GM21367 (cell line): ENCODE results near the gene SLC8A3.

Source experiments
- ATAC-seq: cut with Tn5 transposase; IDR thresholded peaks from one replicate; pipeline ENCODE4 v1.9.1; 2021; ENCODE audit not compliant: unreplicated experiment

SLC8A3 gene

GRCh38 chr14:70177081-70177800, 11.5 kb downstream of the SLC8A3 start:
- ATAC-seq, result no peak

GRCh38 chr14:70173569-70173968, 15.2 kb downstream of the SLC8A3 start:
- ATAC-seq, result no peak

- ATAC-seq, result no peak
Measured at GRCh38 chr14:70171726-70172125, 17.0 kb downstream of the SLC8A3 start.

GRCh38 chr14:70170976-70171375, 17.8 kb downstream of the SLC8A3 start:
- no peak for ATAC-seq

GRCh38 chr14:70168406-70168805, 20.3 kb downstream of the SLC8A3 start:
- no peak for ATAC-seq

DNA sequence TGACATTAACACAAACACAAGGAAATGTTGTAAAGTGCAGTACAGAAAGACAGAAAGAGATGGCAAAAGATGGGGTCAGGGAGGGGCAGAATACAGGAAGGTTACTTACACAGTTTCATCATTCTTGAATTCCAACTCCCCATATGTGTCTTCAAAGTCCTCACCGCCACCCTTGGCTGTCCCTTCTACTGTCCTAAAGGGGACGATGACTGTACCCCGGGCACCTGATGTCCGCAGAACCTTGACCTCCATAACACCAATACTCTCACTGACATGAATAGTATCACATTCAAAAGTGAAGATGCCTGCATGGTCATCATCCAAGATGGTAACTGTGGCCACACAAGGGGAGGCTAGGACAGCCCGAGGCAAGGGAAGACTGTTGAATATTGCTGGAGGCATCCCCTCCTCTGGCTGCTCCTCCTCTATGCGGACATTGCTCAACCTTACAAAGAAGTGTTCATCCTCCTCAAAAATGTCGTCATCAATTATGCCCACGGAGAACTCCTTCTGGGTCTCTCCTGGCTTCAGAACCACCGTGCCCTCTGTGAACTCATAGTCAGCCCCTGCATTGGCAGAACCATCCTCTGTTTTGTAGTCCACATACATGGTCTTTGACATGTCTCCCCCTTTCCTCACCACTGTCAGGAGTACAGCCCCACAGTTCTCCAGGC, 22.1 kb downstream of the SLC8A3 start:
- no peak for ATAC-seq

DNA sequence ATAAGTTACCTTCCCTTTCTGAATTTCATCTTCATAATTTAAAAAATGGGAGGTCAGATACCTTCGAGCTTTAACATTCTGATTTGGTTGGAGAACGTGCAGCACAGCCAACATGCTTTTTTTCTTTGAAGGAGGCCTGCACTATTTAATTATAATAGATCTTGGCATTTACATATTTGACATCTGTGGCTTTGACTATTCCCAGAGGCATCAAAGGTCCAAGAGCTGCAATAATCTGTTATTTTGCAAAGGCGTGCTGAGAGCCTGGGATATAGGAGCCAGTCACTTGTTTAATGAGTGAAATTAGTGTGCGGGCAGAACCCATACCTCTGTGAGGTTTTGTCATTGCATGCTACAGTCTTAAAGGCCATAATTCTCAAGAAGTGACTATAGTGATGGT, 26.4 kb downstream of the SLC8A3 start:
- ATAC-seq, result no peak

DNA sequence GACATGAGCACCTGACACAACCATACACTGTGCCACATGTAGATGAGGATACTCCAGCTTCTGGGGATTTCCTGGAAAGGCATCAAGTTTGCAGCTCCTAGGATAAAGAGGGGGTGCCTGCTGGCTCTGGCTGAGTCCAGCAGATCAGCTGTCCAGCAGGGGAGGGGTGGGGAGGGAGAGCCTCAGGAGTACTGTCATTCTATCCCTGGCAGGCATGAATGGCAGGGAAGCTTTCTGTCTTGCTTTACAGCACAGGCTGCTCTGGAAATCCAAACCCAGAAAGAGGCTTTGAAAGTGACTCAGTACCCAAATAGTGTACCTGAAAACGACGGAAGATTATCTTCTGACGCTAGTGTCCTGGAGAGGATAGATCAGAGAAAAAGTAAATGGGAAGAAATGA, 32.2 kb downstream of the SLC8A3 start:
- no peak for ATAC-seq

GRCh38 chr14:70152704-70153103, 36.0 kb downstream of the SLC8A3 start:
- ATAC-seq, result no peak

- ATAC-seq, result no peak
Measured at GRCh38 chr14:70152081-70152480, 36.7 kb downstream of the SLC8A3 start.

DNA sequence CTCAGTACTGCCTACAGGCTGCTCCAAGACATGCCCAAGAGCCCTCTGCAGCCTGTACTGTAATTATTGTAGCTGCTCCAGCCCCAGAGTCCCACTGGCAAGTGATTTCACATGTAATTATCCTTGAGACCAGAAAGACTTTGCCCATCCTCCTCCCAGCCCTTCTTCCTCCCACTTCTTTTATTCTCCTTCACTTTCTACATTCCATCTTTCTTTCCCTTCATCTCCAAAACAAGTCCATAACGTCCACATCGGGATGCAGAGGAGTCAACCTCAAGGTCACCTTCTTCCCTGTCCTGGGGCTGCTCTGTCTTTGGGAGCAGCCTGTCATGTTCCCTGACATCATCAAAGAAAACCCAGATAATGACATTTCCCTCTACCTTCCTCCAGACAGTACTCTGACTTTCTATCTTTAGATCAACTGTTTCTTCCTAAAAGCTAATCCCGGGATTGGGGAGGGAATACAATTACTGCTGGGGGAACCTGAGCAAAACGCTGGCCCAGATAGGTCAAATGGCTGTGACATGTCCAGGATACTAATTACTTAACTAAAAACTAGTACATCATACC, 39.1 kb downstream of the SLC8A3 start:
- ATAC-seq, result no peak

DNA sequence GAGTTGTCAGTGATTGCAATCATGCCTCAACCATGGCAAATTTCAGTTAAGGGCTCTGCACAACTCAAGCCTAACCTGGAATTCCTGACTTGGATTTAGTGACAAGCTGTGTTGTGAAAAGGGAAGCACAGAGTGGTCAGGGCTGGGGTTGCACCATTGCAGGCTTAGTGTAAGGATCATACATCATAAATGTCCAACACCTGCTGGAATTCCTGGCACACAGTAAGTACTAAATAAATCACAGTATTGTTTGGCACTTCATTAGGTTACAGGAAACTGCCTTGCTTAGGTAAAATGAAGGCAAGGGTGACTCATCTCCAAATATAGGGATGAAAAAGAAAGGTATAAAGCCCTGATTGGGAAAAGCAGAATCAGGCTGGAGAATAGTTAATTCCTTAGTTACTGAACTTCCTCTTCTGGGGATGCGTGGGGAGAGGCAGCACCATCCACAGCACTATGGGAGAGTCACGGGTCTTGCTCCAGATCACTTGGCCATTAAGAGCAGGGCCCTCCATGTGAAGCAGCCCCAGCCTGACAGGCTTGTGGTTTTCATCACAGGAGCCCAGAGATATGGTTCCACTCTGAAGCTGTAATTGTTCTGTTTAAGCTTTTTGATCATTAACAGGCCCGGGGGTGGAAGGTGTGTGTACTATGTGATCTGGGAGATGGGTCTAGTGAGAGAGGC, 39.7 kb downstream of the SLC8A3 start:
- ATAC-seq, result no peak

DNA sequence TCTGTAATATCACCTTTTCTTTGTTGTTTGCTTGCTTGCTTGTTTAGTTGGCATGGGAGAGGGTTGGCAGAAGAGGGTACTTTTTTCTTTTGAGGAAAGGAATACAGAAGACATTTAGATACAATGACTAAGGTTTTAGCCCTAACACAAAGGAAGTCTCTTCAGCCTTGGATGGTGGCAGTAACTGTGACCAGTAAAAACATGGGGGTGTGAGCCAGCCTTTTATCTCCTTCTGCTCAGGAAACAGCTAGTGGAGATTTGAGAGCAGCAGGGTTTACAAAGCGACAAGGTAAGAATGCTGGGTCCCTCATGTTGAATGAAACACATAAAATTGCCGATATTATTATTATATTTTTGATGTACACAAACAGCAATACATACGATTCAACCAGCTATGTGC, 40.4 kb downstream of the SLC8A3 start:
- no peak for ATAC-seq

DNA sequence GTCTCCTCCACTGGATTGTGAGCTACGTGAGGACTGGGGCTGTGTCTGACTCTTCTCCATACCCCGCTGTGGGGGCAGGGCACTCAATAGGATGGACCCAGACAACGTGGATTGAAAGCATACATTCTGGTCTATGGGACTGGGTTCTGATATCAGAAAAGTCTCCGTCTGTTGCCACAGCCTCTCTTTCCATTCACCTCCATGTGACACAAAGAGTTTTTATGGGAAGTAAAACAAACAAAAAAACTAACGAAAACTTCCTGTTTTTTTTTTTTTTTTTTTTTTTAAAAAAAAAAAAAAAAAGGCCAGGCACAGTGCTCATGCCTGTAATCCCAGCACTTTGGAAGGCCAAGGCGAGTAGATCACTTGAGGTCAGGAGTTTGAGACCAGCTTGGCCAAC, 44.7 kb downstream of the SLC8A3 start:
- ATAC-seq, result no peak

GRCh38 chr14:70143306-70143705, 45.4 kb downstream of the SLC8A3 start:
- no peak for ATAC-seq

DNA sequence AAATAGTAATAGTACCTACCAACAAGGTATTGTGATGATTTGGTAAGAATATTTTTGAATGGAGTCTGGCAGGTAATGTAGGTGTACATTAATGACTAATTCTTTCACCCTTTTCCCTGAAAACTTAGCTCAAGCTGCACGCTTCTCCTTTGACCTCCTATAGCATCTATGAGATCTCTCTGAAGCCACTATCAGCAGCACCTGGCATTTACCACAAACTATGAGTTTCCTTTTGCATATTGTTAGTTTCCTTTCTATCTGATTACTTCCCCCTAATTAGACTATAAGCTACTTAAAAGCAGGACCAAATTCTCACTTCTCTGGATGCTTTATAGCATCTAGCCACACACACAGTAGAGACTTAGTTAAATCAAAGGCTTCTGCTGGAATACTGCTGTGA, 48.1 kb downstream of the SLC8A3 start:
- ATAC-seq, result no peak

DNA sequence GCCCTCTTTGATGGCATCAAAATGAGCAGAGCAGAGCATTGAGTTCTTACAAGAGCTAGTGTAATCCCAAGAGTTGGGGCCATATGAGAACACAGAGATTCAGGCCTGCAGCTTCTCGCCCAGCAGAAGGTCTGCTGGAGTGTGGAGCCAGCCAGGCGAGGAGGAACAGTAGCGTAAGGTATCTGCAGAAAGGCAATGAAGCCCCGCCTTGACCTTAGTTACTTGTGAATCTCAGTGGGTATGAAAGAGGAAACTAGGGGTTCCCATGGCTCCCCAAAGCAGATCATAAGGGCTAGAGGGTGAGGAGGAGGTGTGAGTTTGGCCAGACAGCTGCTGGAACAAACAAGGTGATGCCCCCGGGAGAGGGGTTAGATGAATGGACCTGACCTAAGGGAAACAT, 49.4 kb downstream of the SLC8A3 start:
- no peak for ATAC-seq

GRCh38 chr14:70137788-70138187, 51.0 kb downstream of the SLC8A3 start:
- no peak for ATAC-seq

DNA sequence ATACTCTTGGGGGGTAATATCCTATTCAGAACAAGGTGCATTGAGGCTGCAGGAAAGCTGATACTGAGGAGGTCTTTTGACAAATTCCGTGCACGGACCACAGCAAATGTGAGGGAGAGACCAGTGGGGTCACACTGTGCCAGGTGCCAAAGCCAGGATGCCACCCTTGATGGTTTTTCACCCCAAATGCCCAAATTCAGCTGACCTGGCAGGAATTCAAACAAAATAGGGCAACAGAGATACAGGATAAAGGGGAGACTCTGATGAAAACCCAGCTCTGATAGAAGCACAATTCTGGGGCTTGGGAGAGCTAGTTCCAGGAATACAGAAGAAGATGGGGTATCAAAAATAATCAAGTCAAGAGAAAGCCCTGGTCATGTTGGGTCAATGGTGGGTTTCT, 55.3 kb downstream of the SLC8A3 start:
- ATAC-seq, result no peak

- no peak for ATAC-seq
Measured at GRCh38 chr14:70130482-70130881, 58.3 kb downstream of the SLC8A3 start.

- ATAC-seq, result no peak
Measured at GRCh38 chr14:70127186-70127585, 61.6 kb downstream of the SLC8A3 start.

DNA sequence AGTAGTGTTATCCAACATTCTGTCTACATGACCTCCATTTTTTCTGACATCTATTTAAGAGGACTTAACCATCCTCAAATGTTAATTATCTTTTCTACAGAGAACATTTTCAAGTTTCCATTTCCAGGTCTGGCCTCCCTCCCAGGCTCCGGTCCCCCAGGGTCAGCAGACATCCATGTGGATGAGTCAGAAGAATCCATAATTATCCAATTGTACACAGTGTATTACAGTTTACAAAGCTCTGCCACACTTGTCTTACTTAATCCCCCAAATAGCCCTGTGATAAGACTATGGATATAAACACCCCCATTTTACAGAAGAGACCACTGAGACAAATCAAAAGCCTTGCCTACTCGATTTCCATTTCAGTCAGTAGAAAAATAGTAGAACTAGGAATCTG, 65.0 kb downstream of the SLC8A3 start:
- no peak for ATAC-seq
